HG02973 (cell line): ENCODE data around the gene ALPK1.
"Not testable (repeated sequence)": the region's sequence is repeated elsewhere in the genome, so short reads cannot be mapped to it uniquely, and the experiment has no call there.

Source experiments
- ATAC-seq: cut with Tn5 transposase; IDR thresholded peaks from one replicate; pipeline ENCODE4 v1.9.1; 2021; ENCODE audit warnings: moderate library complexity; ENCODE audit not compliant: unreplicated experiment

The ALPK1 gene

DNA sequence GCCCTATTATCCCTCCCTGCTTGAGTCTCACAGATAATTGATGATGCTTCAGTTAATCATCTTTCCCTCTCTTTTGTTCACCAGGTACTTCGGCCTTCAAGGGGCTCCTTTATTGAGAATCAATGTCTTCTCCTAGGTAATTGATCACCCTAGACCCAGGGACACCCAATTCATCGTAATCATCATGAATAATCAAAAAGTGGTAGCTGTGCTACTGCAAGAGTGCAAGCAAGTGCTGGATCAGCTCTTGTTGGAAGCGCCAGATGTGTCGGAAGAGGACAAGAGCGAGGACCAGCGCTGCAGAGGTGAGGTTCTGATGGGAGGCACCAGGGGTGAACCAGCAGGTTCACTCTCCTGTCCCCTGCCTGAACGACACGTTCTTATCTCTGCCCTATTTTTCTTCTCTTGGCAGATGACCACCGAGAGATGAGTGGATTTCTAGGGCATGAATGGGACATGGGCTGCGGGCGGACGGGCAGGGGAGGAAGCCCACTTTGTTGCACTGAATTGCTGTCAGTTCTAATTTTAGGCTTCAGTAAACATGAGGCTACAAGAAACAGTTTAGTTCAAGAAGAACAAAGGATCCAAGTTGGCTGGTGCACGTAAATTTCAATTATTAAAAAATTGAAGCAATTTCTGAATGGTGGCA, 80.5 kb downstream of the ALPK1 start:
- ATAC-seq, result no peak

DNA sequence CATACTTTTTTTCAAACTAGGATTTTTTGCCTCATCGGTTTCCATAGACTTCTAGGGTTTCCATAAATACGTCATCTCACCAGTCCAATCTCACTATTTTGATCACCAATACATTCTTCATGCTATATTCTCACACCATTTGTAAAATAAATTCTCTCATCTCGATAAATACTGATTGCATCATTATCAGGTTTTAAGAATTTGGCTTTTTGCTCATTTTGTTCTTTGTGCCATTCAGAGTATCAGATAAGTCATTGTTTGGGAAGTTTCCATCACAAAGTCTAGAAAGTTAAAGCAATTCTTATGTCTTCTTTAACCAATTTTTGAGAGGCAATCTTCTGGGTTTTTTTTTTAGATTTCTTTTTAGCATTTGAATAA, 81.1 kb downstream of the ALPK1 start:
- no peak for ATAC-seq

DNA sequence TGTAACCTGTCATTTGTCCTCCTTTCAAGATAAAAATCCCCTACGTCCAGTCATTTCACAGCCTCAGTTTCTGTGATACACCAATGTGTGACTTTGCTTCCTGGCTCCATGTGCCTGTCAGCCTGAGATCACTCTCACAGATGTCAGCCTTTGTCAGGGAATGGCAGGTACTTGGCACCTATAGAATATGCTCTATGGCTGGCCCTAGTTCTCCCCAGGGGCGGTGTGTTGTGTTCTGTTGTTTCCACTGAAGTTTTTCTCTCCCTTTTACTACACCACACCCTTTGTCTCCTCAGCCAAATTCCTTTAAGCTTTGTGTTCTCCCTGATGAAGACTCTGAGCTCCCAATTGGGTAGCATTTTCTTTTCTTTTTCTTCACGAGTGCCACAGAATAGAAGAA, 81.7 kb downstream of the ALPK1 start:
- ATAC-seq, result no peak

DNA sequence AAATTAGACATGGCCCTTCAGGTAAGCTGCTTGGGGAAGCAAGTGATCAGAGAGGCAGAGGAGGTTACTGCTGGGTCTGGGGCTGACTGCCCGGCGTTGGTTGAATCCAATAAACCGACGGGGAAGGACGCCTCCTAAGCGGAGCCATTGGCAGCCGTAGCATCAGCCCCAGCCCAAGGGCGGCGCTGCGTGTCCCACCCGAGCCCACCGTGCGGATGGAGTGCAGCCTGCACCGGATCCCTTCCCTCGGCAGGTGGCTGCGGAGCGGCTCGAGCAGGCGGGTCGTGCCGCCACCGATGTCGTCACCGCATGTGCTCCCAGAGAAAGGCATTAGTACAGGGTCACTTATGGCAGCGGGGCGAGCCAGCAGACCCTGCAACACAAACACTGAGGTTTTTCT, 82.1 kb downstream of the ALPK1 start:
- no peak for ATAC-seq

DNA sequence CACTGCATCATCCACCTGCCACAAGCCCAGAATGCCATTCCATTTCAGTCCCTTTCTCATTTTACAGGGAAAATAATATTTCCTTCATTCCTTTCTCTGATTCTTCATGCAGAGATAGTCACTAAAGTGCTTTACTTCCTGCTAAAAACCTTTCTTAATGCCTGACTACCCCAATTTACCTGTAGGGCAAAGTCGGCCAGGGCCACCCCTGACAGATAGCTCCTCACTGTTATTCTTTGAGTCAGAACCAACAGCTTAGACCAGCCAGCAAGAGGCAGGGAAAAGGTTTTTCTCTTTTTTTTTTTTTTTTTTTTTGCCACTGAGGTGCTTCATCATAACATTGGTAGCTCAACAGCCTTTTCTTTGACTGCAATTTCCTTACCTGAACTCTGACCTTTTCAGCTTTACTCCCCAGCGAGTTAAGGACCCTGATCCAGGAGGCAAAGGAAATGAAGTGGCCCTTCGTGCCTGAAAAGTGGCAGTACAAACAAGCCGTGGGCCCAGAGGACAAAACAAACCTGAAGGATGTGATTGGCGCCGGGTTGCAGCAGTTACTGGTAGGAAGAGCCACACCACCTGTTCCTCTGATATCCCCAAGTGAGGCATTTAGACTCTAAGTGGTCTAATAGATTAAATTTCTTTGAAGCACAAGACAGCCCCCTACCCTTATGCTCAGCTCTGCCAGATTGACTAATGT, 85.0 kb downstream of the ALPK1 start:
- ATAC-seq, result no peak

DNA sequence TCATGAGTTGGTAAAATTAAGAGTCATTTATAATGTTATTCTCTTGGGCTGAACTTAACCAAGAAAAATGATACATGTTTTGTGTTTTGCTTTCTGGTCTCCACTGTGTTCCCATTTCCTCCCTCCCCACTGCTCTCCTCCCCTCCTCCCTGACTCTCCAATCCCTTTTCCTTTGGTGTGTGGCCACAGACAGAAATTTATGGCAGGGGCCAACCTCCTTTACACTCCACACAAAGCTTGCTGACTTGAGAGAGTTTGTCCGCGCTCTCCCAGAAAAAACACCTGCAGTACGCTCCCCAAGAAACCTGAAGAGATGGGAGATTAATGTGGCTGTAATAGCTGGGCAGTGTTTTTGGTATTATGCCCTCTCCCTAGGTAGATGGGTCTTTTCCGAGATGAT, 88.9 kb downstream of the ALPK1 start:
- ATAC-seq, result no peak

DNA sequence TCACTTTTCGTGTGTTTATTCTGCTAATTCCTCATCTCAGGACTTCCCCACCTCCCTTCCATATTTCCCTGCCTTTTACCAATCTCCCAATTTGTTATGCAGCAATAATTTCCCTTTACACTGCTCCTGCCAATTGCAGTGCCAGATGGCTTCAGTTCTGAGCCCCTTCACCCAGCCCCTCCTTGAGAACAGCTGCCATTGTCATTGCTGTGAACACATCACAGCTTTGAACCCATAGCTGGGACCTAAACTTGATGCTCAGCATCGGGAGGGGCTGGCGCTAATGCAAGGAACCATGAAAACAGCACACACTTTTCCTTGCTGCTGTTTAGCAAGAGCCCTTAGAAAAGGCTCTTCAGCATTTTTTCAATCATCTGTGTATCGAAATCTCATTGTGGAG, 104.9 kb downstream of the ALPK1 start:
- ATAC-seq, result no peak

DNA sequence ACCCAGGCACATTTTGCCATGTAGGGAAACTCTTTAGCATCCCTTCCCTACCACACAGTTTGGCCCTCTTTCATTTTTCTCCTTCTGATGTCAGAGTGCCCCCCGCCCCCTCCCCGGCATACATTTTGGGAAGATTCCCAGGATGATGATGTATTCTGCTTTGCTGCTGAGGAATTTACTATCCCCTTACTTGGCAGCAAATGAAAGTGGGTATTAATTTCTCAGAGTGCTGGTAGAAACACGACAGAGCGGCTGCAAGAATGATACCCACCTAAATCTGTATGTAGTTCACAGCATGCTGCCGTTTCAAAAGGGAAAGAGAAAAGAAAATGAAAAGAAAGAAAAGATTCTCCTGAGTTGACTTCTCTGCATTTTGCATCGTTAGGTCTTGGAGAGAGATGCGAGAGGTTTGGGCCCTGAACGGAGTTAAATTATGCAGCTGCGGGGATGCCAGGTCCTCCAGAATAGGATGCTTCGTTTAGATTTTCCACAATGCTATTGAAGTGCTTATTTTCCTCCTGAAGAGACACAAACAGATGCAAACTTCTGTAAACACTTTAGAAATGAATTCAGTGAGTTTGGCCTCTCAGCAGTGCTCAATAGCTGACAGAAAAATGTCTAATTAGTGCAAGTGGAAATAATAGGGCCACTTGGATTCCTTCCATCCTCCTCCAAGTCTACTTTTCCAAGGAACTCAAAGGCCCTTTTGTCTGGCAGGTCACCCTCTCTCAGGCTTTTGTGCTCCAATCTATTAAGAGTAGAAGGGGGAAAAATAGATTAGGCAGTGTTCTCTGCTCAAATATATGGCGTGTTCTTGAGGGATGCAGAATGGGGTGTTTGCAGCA, 106.2 kb downstream of the ALPK1 start:
- no peak for ATAC-seq

DNA sequence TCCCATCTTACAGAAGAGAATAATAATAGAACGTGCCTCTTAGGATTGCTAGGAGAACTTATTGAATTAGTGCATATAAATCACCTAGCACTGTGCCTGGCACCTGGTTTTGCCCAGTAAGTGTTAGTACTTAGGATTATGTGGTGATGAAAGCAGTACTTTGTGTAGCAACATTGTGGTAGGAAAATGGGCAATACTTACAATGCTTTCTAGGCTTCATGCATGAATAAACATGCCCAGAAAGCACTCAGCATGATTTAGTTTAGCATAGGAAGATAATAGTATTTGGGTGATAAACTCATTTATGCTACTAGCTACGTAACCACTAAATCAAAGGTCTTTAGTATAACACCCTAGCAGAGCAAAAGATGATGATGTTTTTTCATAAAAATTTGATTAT, 113.2 kb downstream of the ALPK1 start:
- ATAC-seq, result no peak

DNA sequence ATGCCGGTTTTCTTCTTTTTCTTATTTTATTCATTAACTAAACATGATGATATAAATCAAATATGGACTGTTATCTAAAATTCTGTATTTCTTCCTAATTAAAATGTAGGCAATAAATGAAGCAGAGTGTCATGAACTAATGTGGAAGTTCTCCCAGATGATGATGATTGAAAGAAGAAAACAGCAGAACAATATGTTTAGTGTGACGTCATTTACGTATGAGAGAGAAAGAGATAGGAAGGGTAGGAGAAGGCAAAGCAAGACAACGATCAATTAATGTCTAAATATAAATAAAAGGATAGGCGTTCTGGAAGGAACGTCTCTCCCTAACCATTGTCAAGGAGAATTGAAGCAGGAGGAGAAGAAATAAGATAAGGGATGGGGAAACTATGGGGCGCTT, 113.6 kb downstream of the ALPK1 start:
- no peak for ATAC-seq

DNA sequence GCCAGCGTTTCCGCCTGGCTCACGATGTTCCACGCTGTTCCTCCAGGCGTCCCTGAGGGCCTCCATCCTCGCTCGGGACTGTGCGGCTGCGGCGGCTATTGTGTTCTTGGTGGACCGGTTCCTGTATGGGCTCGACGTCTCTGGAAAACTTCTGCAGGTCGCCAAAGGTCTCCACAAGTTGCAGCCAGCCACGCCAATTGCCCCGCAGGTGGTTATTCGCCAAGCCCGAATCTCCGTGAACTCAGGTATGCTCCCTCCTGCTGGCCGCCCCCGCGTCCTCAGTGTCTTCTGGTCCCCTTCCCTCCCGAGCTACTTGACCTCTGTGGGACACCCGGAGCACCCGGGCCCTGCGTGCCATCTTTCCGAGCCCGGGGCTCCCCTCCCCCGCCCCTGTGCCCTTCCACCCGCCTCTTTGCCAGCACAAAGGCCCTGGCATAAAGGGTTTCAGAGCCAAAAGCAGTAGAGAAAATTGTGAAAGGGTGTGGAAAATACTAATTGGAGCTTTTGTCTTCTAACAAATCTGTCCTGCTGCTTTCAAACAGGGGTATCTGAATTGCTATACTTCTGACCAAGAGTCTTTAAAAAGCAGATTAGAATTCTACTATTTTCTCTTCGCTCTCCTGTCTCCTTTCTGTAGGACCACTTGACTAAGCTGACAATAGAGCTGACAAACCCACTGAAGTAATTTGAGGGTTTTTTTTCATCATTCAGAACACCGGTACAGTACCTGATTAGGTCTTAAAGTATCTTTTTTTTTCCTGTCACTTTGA, 114.8 kb downstream of the ALPK1 start:
- no peak for ATAC-seq

DNA sequence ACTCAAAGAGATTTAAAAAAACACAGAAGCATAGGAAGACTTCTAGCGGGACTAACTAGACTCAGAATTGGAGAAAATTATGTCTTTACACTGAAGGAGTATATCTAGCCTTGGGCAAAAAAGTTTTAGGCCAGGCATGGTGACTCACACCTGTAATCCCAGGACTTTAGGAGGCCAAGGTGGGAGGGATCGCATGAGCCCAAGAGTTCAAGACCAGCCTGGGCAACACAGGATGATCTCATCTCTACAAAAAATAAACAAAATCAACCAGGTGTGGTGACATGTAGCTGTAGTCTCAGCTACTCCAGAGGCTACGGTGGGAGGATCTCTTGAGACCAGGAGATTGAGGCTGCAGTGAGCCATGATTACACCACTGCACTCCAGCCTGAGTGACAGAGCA, 119.3 kb downstream of the ALPK1 start:
- ATAC-seq, result no peak

DNA sequence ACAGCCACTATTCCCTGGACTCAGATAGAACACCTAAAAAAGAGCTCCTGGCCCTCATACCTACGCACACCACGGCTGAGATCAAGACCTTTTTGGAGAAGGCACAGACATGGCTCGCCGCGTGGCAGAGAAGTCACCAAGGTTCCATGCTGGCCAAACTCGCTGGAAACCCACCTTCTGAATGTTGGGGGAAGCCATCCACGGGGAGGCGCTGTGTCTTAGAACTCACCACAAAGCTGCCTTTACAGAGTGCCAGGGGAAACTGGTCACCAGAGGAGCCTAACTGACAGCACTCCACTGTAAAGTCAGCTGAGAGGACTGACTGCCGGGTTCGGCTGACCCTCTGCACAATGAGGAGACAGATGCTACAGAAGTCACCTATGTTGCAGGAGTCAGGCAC, 120.9 kb downstream of the ALPK1 start:
- no peak for ATAC-seq

DNA sequence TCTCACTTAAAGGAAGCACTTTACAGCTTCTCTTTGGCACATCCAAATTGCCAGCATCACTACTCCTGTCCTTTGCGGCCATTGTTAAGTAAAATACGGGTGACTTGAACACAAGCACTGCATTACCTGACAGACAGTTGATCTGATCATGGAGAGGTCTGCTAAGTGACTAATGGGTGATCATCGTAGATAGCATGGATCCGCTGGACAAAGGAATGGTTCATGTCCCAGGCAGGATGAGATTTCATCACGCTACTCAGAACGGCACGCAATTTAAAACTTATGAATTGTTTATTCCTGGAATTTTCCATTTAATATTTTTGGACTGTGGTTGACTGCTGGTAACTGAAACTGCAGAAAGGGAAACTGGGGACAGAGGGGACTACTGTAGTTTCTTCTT, 124.7 kb downstream of the ALPK1 start:
- ATAC-seq, result no peak

DNA sequence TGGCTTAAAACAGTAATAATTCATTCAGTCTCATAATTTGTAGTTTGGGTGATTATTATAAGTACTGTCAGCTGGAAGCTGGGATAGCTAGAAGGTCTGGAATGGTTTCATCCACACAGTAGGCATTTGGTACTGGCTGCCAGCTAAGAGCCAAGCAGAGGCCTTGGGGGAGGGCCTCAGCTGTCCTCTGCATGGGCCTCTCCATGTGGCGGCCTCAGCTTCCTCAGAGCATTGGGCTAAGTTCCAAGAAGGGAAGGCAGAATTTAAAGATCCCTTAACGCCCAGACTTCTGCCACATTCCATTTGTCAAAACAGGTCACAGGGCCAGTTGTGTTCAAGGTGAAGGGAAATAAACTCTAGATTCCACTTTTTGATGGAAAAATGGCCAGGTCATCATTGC, 125.5 kb downstream of the ALPK1 start:
- ATAC-seq, result no peak

DNA sequence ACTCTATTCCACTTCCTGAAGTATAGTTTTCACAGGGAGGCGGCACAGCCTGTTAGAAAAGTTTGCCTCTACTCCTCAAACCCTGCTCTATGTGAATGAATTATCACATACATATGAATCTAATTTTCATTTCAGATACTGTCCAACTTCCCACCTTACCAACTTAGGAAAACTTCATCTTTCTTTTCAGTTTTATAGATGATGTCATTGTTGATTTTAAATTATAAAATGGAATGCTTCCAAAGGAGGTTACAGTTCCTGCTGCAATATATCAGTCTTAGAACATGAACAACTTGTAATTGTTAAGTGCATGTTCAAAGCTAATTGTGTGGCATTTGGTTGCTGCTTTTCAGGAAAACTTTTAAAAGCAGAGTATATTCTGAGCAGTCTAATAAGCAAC, 126.4 kb downstream of the ALPK1 start:
- no peak for ATAC-seq

DNA sequence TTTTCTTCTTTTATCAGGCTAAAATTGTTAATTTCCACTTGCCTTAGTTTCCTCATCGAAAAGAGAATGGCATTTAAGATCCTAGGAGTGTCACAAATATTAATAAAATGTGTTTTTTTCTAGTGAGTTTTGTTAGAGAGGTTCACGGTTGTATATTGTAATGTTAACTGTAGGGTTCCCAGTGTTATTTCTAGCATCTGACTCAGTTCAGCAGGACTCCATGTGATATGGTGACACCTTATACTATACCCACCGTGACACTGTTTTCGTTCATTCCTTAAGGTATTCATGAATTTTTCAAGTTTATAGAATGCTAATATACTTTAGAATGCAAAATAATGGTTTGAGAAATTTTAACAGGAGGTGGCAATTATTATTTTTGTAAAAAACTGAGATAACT, 128.7 kb downstream of the ALPK1 start:
- no peak for ATAC-seq

DNA sequence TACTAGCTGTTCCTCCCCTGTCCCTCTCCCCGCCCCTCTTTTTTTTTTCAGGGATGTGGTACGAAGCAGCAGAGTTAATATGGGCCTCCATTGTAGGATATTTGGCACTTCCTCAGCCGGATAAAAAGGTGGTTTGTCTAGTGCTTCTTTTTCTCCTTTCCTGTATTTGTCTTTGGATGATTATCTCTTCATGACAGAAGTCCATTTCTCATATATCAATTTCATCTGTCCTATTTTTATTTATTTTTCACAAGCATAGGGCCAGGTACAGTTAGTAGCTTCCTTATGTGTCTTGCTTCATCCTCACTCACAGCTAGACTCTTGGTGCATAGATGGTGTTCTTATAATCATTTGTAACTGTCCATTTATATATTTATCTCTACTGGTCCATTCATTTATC, 129.2 kb downstream of the ALPK1 start:
- ATAC-seq, result no peak

DNA sequence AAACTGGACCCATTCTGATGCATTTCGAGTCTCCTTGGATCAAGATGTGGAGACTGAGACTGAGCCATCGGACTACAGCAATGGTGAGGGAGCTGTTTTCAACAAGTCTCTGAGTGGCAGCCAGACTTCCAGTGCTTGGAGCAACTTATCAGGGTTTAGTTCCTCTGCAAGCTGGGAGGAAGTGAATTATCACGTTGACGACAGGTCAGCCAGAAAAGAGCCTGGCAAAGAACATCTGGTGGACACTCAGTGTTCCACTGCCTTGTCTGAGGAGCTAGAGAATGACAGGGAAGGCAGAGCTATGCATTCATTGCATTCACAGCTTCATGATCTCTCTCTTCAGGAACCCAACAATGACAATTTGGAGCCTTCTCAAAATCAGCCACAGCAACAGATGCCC, 134.0 kb downstream of the ALPK1 start:
- ATAC-seq, result no peak

DNA sequence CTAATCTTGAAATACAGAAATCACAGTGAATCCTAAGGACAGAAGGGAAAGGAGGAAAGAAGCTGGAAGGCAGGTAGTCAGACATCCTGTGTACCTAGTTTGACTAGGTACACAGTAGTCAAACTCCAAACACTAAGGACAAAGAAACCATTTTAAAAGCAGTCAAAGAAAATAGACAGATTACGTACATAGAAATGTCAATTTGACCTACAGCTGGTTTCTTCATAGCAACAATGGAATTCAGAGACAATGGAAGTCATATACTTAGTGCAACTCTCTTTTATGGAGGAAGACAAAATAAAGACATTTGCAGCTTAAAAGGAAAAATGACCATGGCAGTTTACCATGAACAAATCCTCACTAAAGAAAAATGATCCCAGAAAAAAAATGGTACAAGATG, 139.8 kb downstream of the ALPK1 start:
- no peak for ATAC-seq

DNA sequence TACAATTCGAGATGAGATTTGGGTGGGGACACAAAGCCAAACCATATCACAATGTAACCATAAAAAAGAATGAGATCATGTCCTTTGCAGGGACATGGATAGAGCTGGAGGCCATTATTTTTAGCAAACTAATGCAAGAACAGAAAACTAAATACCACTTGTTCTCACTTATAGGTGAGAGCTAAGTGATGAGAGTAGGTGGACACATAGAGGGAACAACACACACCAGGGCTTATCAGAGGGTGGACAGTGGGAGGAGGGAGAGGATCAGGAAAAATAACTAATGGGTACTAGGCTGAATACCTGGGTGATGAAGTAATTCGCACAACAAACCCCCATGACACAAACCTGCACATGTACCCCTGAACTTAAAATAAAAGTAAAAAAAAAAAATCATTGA, 145.1 kb downstream of the ALPK1 start:
- ATAC-seq, result not testable (repeated sequence)
